ENCODE measurements around the gene CHD9. TPM values are rescaled to one million over a fixed set of nuclear protein-coding genes. Genes with fewer than 3 reads are reported as not detected.
"Not testable (repeated sequence)": the region's sequence is repeated elsewhere in the genome, so short reads cannot be mapped to it uniquely, and the experiment has no call there.

The CHD9 gene
- total RNA-seq, 4 donors from 2014 or later = 46.8 to 85.5 (median 55.6) TPM

DNA sequence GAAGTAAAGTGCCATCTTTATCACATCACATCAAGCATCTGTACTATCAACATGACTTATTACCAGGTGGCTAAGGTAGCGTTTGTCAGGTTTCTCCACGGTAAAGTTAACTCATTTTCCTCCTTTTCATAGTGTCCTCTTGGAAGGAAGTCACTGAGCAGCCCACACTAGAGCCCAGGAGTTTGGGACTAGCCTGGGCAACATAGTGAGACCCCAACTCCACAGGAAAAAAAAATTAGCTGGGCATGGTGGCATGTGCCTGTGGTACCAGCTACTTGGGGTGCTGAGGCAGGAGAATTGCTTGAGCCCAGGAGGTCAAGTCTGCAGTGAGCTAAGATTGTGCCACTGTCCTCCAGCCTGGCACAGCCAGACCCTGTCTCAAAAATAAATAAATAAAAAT, 12.9 kb downstream of the CHD9 start:
- TF ChIP-seq EP300 (IDR thresholded peaks at IDR 0.05) (no peak), POLR2A (IDR thresholded peaks at IDR 0.05) (no peak), POLR2AphosphoS5 (IDR thresholded peaks at IDR 0.05) (no peak)
- TF ChIP-seq, protein P1, sequence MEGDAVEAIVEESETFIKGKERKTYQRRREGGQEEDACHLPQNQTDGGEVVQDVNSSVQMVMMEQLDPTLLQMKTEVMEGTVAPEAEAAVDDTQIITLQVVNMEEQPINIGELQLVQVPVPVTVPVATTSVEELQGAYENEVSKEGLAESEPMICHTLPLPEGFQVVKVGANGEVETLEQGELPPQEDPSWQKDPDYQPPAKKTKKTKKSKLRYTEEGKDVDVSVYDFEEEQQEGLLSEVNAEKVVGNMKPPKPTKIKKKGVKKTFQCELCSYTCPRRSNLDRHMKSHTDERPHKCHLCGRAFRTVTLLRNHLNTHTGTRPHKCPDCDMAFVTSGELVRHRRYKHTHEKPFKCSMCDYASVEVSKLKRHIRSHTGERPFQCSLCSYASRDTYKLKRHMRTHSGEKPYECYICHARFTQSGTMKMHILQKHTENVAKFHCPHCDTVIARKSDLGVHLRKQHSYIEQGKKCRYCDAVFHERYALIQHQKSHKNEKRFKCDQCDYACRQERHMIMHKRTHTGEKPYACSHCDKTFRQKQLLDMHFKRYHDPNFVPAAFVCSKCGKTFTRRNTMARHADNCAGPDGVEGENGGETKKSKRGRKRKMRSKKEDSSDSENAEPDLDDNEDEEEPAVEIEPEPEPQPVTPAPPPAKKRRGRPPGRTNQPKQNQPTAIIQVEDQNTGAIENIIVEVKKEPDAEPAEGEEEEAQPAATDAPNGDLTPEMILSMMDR (IDR thresholded peaks at IDR 0.05) = no peak
- Histone ChIP-seq H3K27ac (no peak overlapping the region), H3K4me3 (no peak overlapping the region), H3K9me3 (no peaks in the 10 kb centered on the region), H3K4me1 (peaks cover 0 to 57% (median 14%) of the 10 kb centered on the region in 3 donors), H3K36me3 (peaks cover 0 to 6% of the 10 kb centered on the region in 2 donors), H3K27me3 (no peaks in the 10 kb centered on the region)
- 43 to 94% methylated on average over 1 to 2 of the region's 2 CpGs for WGBS, 2 donors (ENCODE audit: low coverage in 1 of 2)
- ATAC-seq = no peak

DNA sequence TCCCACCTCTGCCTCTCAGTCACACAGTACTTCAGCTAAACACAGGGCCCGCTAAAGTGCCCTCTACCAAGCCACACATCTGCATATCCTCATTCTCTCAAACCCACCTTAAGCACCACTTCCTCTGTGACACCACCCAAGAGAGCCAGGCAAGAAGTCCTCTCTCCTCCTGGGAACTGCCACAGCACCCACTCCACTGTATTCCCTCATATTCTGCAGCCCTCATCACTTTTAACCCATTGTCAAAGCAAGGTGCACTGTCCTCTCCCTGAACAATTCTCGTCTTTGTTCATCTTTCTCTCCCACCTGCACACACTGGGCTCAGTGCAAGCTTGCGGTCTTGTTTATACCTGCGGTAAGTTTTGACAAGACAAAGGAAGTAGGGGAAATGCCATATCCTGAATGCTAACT, 13.6 kb downstream of the CHD9 start:
- no peak for ATAC-seq
- 81 to 84% methylated on average over 3 to 4 of the region's 4 CpGs for WGBS, 2 donors (ENCODE audit: low coverage in 1 of 2)
- Histone ChIP-seq H3K27me3 (no peaks in the 10 kb centered on the region), H3K27ac (no peak overlapping the region), H3K4me3 (no peak overlapping the region), H3K36me3 (peaks cover 0 to 6% of the 10 kb centered on the region in 2 donors), H3K4me1 (peaks cover 0 to 64% (median 14%) of the 10 kb centered on the region in 3 donors), H3K9me3 (no peaks in the 10 kb centered on the region)
- TF ChIP-seq POLR2A (IDR thresholded peaks at IDR 0.05) (no peak), POLR2AphosphoS5 (IDR thresholded peaks at IDR 0.05) (no peak), EP300 (IDR thresholded peaks at IDR 0.05) (no peak)
- TF ChIP-seq, protein P1 (IDR thresholded peaks at IDR 0.05) = no peak

DNA sequence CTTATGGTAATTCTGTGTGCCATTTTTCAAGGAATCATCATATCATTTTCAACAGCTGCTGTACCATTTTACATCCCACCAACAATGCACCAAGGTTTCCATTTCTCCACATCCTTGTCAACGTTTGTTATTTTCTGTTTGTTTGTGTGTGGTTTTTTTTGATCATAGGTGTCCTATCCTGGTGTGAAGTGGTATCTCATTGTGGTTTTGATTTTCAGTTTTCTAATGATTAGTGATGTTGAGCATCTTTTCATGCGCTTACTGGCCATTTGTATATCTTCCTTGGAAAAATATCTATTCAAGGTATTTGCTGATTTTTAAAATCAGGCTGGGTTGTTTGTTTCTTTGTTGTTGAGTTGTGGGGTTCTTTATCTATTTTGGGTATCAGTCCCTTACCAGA, 15.0 kb downstream of the CHD9 start:
- WGBS, 2 donors (ENCODE audit: low coverage in 1 of 2) = 82 to 84% methylated on average over 2 of the region's 2 CpGs
- no peak for ATAC-seq
- TF ChIP-seq EP300 (IDR thresholded peaks at IDR 0.05) (no peak), POLR2AphosphoS5 (IDR thresholded peaks at IDR 0.05) (no peak), POLR2A (IDR thresholded peaks at IDR 0.05) (no peak)
- TF ChIP-seq, protein P1 (IDR thresholded peaks at IDR 0.05) = no peak

DNA sequence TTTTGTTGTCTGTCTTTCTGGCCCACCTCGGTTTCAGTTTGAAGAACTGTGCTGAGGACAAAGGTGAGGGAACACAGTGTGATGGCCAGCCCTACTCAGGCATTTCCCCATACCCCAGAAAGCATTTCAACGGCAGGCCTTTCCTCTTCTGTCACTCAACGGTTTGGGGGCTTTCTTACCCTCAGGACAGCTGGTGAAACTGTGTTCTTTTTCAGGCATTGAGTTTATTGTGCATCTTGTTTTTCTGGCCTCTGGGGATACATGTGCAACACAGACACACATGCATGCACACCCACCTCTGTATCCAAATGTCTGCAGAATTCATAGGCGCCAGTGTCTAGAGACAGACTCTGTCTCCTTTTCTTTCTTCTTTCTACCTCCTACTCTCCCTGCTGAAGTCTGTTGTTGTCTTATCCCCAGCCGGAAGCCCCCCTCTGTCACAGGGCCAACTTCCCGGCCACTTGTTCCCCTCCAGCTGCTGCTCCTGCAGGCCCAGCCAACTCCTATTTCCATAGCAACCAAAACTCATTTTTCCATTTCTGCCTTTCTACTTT, 17.0 kb downstream of the CHD9 start:
- Histone ChIP-seq H3K27me3 (no peaks in the 10 kb centered on the region), H3K4me1 (peaks cover 0 to 37% (median 7%) of the 10 kb centered on the region in 3 donors), H3K9me3 (no peaks in the 10 kb centered on the region), H3K27ac (peak overlapping the region; percentile 6 to 77 (median 62)), H3K4me3 (peak overlapping the region in 1 of 2 donors; percentile 11), H3K36me3 (peaks cover 0 to 6% of the 10 kb centered on the region in 2 donors)
- peak; percentile 74 for ATAC-seq
- 29 to 32% methylated on average over 5 to 6 of the region's 6 CpGs for WGBS, 2 donors (ENCODE audit: low coverage in 1 of 2)
- TF ChIP-seq POLR2AphosphoS5 (IDR thresholded peaks at IDR 0.05) = no peak
- TF ChIP-seq POLR2A (IDR thresholded peaks at IDR 0.05) = no peak
- TF ChIP-seq EP300 (IDR thresholded peaks at IDR 0.05) = no peak
- TF ChIP-seq, protein P1 (IDR thresholded peaks at IDR 0.05) = no peak

More for the DNA sequence above, 15.0 kb downstream of the CHD9 start:
- peaks cover 0 to 6% of the 10 kb centered on the region in 2 donors for H3K36me3 ChIP-seq
- no peaks in the 10 kb centered on the region for H3K9me3 ChIP-seq
- H3K4me3 ChIP-seq = no peak overlapping the region
- H3K4me1 ChIP-seq = peaks cover 0 to 58% (median 14%) of the 10 kb centered on the region in 3 donors
- no peak overlapping the region for H3K27ac ChIP-seq
- no peaks in the 10 kb centered on the region for H3K27me3 ChIP-seq

DNA sequence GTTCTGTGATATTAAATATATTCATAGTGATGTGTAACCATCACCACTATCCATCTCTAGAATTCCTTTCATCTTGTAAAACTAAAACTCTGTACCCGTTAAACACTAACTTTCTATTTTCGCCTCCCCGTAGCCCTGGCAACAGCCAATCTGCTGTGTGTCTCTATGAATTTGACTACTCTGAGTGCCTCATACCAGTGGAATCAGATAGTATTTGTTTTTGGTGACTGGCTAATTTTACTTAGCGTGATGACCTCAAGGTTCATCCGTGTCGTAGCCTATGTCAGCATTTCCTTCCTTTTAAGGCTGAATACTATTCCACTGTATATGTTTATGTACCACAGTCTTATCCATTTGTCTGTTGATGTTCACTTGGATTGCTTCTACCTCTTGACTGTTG, 18.2 kb downstream of the CHD9 start:
- peak overlapping the region in 2 of 4 donors; percentile 53 to 61 for H3K27ac ChIP-seq
- H3K4me1 ChIP-seq = peaks cover 0 to 37% (median 7%) of the 10 kb centered on the region in 3 donors
- H3K27me3 ChIP-seq = no peaks in the 10 kb centered on the region
- H3K36me3 ChIP-seq = peaks cover 0 to 5% of the 10 kb centered on the region in 2 donors
- WGBS, 2 donors (ENCODE audit: low coverage in 1 of 2) = 76 to 89% methylated on average over 6 of the region's 6 CpGs
- TF ChIP-seq EP300 (IDR thresholded peaks at IDR 0.05) (no peak), POLR2AphosphoS5 (IDR thresholded peaks at IDR 0.05) (no peak), POLR2A (IDR thresholded peaks at IDR 0.05) (no peak)
- TF ChIP-seq, protein P1 (IDR thresholded peaks at IDR 0.05) = no peak
- no peak for ATAC-seq
- H3K4me3 ChIP-seq = no peak overlapping the region
- H3K9me3 ChIP-seq = no peaks in the 10 kb centered on the region

DNA sequence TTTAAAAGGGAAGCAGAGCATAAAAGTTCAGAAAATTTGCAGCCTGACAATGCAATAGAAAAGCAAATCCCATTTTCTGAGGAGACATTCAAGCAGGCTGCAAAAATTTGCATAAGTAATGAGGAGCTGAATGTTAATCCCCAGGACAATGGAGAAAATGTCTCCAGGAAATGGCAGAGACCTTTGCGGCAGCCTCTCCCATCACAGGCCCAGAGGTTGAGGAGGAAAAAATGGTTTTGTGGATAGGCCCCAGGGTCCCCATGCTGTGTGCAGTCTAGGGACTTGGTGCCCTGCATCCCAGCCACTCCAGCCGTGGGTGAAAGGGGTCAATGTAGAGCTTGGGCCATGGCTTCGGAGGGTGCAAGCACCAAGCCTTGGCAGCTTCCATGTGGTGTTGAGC, 19.5 kb downstream of the CHD9 start:
- peaks cover 0 to 48% (median 7%) of the 10 kb centered on the region in 3 donors for H3K4me1 ChIP-seq
- H3K27me3 ChIP-seq, H3K4me3 ChIP-seq, H3K27ac ChIP-seq, ATAC-seq, H3K9me3 ChIP-seq, H3K36me3 ChIP-seq: not testable (repeated sequence)
- WGBS, 2 donors (ENCODE audit: low coverage in 1 of 2) = 50 to 100% methylated on average over 1 to 2 of the region's 3 CpGs

DNA sequence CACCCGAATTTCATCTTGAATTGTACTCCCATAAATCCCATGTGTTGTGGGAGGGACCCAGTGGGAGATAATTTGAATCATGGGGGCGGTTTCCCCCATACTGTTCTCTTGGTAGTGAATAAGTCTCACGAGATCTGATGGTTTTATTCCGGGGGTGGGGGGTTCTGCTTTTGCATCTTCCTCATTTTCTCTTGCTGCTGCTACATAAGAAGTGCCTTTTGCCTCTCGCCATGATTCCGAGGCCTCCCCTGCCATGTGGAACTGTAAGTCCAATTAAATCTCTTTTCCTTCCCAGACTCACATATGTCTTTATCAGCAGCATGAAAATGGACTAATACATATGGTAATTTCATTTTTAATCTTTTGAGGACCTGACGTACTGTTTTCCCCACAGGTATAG, 20.7 kb downstream of the CHD9 start:
- 82 to 95% methylated on average over 7 of the region's 7 CpGs for WGBS, 2 donors (ENCODE audit: low coverage in 1 of 2)
- H3K9me3 ChIP-seq, H3K27ac ChIP-seq, H3K4me3 ChIP-seq, ATAC-seq, H3K27me3 ChIP-seq, H3K36me3 ChIP-seq: not testable (repeated sequence)
- peaks cover 0 to 55% (median 13%) of the 10 kb centered on the region in 3 donors for H3K4me1 ChIP-seq
